ENCODE measurements around the gene HAL. TPM values are rescaled to one million over a fixed set of nuclear protein-coding genes. Genes with fewer than 3 reads are reported as not detected.
A peak's percentile ranks its signal among the peaks of the same experiment; 100 is the strongest.

Gene HAL
- polyA plus RNA-seq, 1 donor (not counting 4 experiments of a cell fraction or from before 2014, with no cell fraction given), result 0.51 TPM

- Histone ChIP-seq H4K20me1 (ENCODE audit: control insufficient read depth, extremely low read depth, insufficient read depth, low read length) (no peaks in the 10 kb centered on the region), H3K9me3 (ENCODE audit: control insufficient read depth, low read depth, low read length) (no peaks in the 10 kb centered on the region), H3K4me2 (ENCODE audit: control insufficient read depth, extremely low read depth, insufficient read depth, low read depth, low read length) (peak overlapping the region; percentile 82), H3K36me3 (ENCODE audit: control insufficient read depth in 2 of 2, extremely low read depth in 1 of 2, insufficient read depth in 2 of 2, low read length in 2 of 2) (no peaks in the 10 kb centered on the region), H3K9me1 (ENCODE audit: control insufficient read depth, extremely low read depth, insufficient read depth, low read length) (no peaks in the 10 kb centered on the region), H3K79me2 (ENCODE audit: control insufficient read depth, insufficient read depth, low read length) (peaks cover 37% of the 10 kb centered on the region), H2AFZ (ENCODE audit: control insufficient read depth, low read length) (no peak overlapping the region), H3K27ac (ENCODE audit: control insufficient read depth, insufficient read depth, low read length) (peak overlapping the region; percentile 72), H3K4me1 (ENCODE audit: control insufficient read depth, extremely low read depth, insufficient read depth, low read length) (peaks cover 7% of the 10 kb centered on the region), H3K9ac (ENCODE audit: control insufficient read depth, extremely low read depth, insufficient read depth, low read length) (peak overlapping the region; percentile 82), H3K27me3 (ENCODE audit: control insufficient read depth, extremely low read depth, insufficient read depth, low read length) (no peaks in the 10 kb centered on the region), H3K4me3 (ENCODE audit: control insufficient read depth in 2 of 3, extremely low read depth in 1 of 3, insufficient read depth in 2 of 3, low read depth in 1 of 3, low read length in 3 of 3) (peak overlapping the region; percentile 82 to 94 (median 85))
- FAIRE-seq (no peak), DNase-seq (ENCODE audit: low read depth, low spot score) (no peak)
- dilution Hi-C loops (cut with MboI; ENCODE audit: extremely low pct_ligation_motif_present, low sequenced_read_pairs), result no loop called here
- TF ChIP-seq CTCF (optimal IDR thresholded peaks at IDR 0.05 in 1 of 3, IDR thresholded peaks at IDR 0.05 in 1 of 3, conservative IDR thresholded peaks at IDR 0.05 in 1 of 3; ENCODE audit: extremely low read depth in 1 of 3, insufficient read depth in 2 of 3, low read length in 3 of 3), result no peak
- TF ChIP-seq EZH2 (IDR thresholded peaks at IDR 0.05; ENCODE audit: low read length), result no peak
Observed at GRCh38 chr12:96033549-96034389, 37.6 kb upstream of the HAL start.

- Histone ChIP-seq H3K4me1 (ENCODE audit: control insufficient read depth, extremely low read depth, insufficient read depth, low read length) (peaks cover 7% of the 10 kb centered on the region), H3K79me2 (ENCODE audit: control insufficient read depth, insufficient read depth, low read length) (peaks cover 32% of the 10 kb centered on the region), H3K4me2 (ENCODE audit: control insufficient read depth, extremely low read depth, insufficient read depth, low read depth, low read length) (no peak overlapping the region), H3K9me1 (ENCODE audit: control insufficient read depth, extremely low read depth, insufficient read depth, low read length) (no peaks in the 10 kb centered on the region), H2AFZ (ENCODE audit: control insufficient read depth, low read length) (no peak overlapping the region), H3K9me3 (ENCODE audit: control insufficient read depth, low read depth, low read length) (no peaks in the 10 kb centered on the region), H3K9ac (ENCODE audit: control insufficient read depth, extremely low read depth, insufficient read depth, low read length) (no peak overlapping the region), H3K4me3 (ENCODE audit: control insufficient read depth in 2 of 3, extremely low read depth in 1 of 3, insufficient read depth in 2 of 3, low read depth in 1 of 3, low read length in 3 of 3) (no peak overlapping the region), H3K36me3 (ENCODE audit: control insufficient read depth in 2 of 2, extremely low read depth in 1 of 2, insufficient read depth in 2 of 2, low read length in 2 of 2) (peaks cover 5 to 17% of the 10 kb centered on the region in 2 experiments), H3K27ac (ENCODE audit: control insufficient read depth, insufficient read depth, low read length) (no peak overlapping the region), H3K27me3 (ENCODE audit: control insufficient read depth, extremely low read depth, insufficient read depth, low read length) (no peaks in the 10 kb centered on the region), H4K20me1 (ENCODE audit: control insufficient read depth, extremely low read depth, insufficient read depth, low read length) (no peaks in the 10 kb centered on the region)
- no peak for DNase-seq (ENCODE audit: low read depth, low spot score)
- TF ChIP-seq CTCF (optimal IDR thresholded peaks at IDR 0.05 in 1 of 3, IDR thresholded peaks at IDR 0.05 in 1 of 3, conservative IDR thresholded peaks at IDR 0.05 in 1 of 3; ENCODE audit: extremely low read depth in 1 of 3, insufficient read depth in 2 of 3, low read length in 3 of 3), result no peak
- TF ChIP-seq EZH2 (IDR thresholded peaks at IDR 0.05; ENCODE audit: low read length), result no peak
- FAIRE-seq, result no peak
- dilution Hi-C loops (cut with MboI; ENCODE audit: extremely low pct_ligation_motif_present, low sequenced_read_pairs), result no loop called here
Observed at GRCh38 chr12:96029826-96030225, 33.7 kb upstream of the HAL start.
